PC-9 (cell line): ENCODE results near the gene ZNF431.

ENCODE experiments used
- EZH2 ChIP-seq: fragments of 200-600 bp; sonication (generic); IDR thresholded peaks from 2 replicates; pipeline ENCODE4 v1.8.0; 2017; ENCODE audit warnings: antibody characterized with exemption, low read depth
- TF ChIP-seq, protein P1 (sequence below): fragments of 200-600 bp; sonication (generic); conservative IDR thresholded peaks from 2 replicates; pipeline ENCODE4 v1.6.1; 2017; ENCODE audit warnings: mixed run types, antibody characterized with exemption, mild to moderate bottlenecking, moderate library complexity

DNA sequence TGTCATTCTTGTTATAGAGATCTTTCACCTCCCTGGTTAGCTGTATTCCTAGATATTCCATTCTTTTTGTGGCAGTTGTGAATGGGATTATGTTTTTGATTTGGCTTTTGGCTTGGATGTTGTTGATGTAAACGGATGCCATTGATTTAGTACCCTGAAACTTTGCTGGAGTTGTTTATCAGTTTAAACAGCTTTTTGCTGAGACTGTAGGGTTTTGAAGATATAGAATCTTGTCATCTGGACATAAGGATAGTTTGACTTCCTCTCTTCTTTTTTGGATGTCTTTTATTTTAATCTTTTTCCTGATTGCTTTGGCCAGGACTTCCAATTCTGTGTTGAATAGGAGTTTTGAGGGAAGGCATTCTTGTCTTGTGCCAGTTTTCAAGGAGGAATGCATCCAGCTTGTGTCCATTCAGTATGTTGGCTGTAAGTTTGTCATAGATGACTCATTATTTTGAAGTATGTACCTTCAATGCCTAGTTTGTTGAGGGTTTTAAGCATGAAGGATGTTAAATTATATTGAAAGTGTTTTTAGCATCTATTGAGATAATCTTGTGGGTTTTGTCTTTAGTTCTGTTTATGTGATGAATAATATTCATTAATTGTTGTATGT, 16.8 kb downstream of the ZNF431 start:
- TF ChIP-seq, protein P1, sequence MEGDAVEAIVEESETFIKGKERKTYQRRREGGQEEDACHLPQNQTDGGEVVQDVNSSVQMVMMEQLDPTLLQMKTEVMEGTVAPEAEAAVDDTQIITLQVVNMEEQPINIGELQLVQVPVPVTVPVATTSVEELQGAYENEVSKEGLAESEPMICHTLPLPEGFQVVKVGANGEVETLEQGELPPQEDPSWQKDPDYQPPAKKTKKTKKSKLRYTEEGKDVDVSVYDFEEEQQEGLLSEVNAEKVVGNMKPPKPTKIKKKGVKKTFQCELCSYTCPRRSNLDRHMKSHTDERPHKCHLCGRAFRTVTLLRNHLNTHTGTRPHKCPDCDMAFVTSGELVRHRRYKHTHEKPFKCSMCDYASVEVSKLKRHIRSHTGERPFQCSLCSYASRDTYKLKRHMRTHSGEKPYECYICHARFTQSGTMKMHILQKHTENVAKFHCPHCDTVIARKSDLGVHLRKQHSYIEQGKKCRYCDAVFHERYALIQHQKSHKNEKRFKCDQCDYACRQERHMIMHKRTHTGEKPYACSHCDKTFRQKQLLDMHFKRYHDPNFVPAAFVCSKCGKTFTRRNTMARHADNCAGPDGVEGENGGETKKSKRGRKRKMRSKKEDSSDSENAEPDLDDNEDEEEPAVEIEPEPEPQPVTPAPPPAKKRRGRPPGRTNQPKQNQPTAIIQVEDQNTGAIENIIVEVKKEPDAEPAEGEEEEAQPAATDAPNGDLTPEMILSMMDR, result no peak
- no peak for TF ChIP-seq EZH2
